ENCODE results near the gene ZNF653.

The ZNF653 gene

GRCh38 chr19:11513946-11514345, 8.3 kb upstream of the ZNF653 start:
- no peak for DNase-seq (ENCODE audit: low read depth in 2 of 2)

- DNase-seq (ENCODE audit: low read depth in 2 of 2) = no peak
Observed at GRCh38 chr19:11510444-11510843, 4.8 kb upstream of the ZNF653 start.

GRCh38 chr19:11507370-11508078, 1.9 kb upstream of the ZNF653 start:
- DNase-seq (ENCODE audit: low read depth in 2 of 2) = no peak

- DNase-seq (ENCODE audit: low read depth in 2 of 2) = no peak
Observed at GRCh38 chr19:11506967-11507366, 1.3 kb upstream of the ZNF653 start.

- no peak for DNase-seq (ENCODE audit: low read depth in 2 of 2)
Observed at GRCh38 chr19:11506101-11506555, 489 bp upstream of the ZNF653 start.

- DNase-seq (ENCODE audit: low read depth in 2 of 2) = peak; percentile 86 to 87
Observed at GRCh38 chr19:11505032-11505503, 571 bp downstream of the ZNF653 start.

GRCh38 chr19:11504502-11505031, 1.1 kb downstream of the ZNF653 start:
- no peak for DNase-seq (ENCODE audit: low read depth in 2 of 2)

- no peak for DNase-seq (ENCODE audit: low read depth in 2 of 2)
Observed at GRCh38 chr19:11499890-11500420, 5.7 kb downstream of the ZNF653 start.

- no peak for DNase-seq (ENCODE audit: low read depth in 2 of 2)
Observed at GRCh38 chr19:11499220-11499726, 6.4 kb downstream of the ZNF653 start.

- DNase-seq (ENCODE audit: low read depth in 2 of 2) = peak; percentile 50 to 62
Observed at GRCh38 chr19:11496391-11497163, 9.1 kb downstream of the ZNF653 start.

GRCh38 chr19:11495885-11496284, 9.8 kb downstream of the ZNF653 start:
- DNase-seq (ENCODE audit: low read depth in 2 of 2) = no peak

- DNase-seq (ENCODE audit: low read depth in 2 of 2) = no peak
Observed at GRCh38 chr19:11495481-11495880, 10.2 kb downstream of the ZNF653 start.

- DNase-seq (ENCODE audit: low read depth in 2 of 2) = no peak
Observed at GRCh38 chr19:11494634-11495285, 10.9 kb downstream of the ZNF653 start.

GRCh38 chr19:11489378-11489777, 16.3 kb downstream of the ZNF653 start:
- no peak for DNase-seq (ENCODE audit: low read depth in 2 of 2)

GRCh38 chr19:11486661-11487503, 18.8 kb downstream of the ZNF653 start:
- no peak for DNase-seq (ENCODE audit: low read depth in 2 of 2)

- no peak for DNase-seq (ENCODE audit: low read depth in 2 of 2)
Observed at GRCh38 chr19:11485245-11485837, 20.3 kb downstream of the ZNF653 start.

GRCh38 chr19:11483366-11484111, 22.1 kb downstream of the ZNF653 start:
- DNase-seq (ENCODE audit: low read depth in 2 of 2) = no peak

GRCh38 chr19:11482384-11483050, 23.1 kb downstream of the ZNF653 start:
- DNase-seq (ENCODE audit: low read depth in 2 of 2) = peak in 1 of 2 experiments; percentile 41

All from fibroblast of skin of left quadriceps (primary cell).